ENCODE results near the gene RUFY4.
"Not testable (repeated sequence)": the region's sequence is repeated elsewhere in the genome, so short reads cannot be mapped to it uniquely, and the experiment has no call there.

The RUFY4 gene

GRCh38 chr2:218031771-218032257, 37.2 kb upstream of the RUFY4 start:
- DNase-seq (ENCODE audit: low read depth) = no peak

- no peak for DNase-seq (ENCODE audit: low read depth)
Measured at GRCh38 chr2:218032336-218033171, 36.5 kb upstream of the RUFY4 start.

- no peak for DNase-seq (ENCODE audit: low read depth)
Measured at GRCh38 chr2:218033208-218033589, 35.9 kb upstream of the RUFY4 start.

GRCh38 chr2:218033590-218034496, 35.2 kb upstream of the RUFY4 start:
- DNase-seq (ENCODE audit: low read depth) = no peak

- peak; percentile 60 for DNase-seq (ENCODE audit: low read depth)
Measured at GRCh38 chr2:218034497-218035213, 34.4 kb upstream of the RUFY4 start.

GRCh38 chr2:218035463-218036100, 33.5 kb upstream of the RUFY4 start:
- DNase-seq (ENCODE audit: low read depth) = no peak

- DNase-seq (ENCODE audit: low read depth) = no peak
Measured at GRCh38 chr2:218036371-218036770, 32.7 kb upstream of the RUFY4 start.

- no peak for DNase-seq (ENCODE audit: low read depth)
Measured at GRCh38 chr2:218039171-218039570, 29.9 kb upstream of the RUFY4 start.

- no peak for DNase-seq (ENCODE audit: low read depth)
Measured at GRCh38 chr2:218040883-218041282, 28.2 kb upstream of the RUFY4 start.

- no peak for DNase-seq (ENCODE audit: low read depth)
Measured at GRCh38 chr2:218041302-218042168, 27.5 kb upstream of the RUFY4 start.

GRCh38 chr2:218043100-218043499, 26.0 kb upstream of the RUFY4 start:
- DNase-seq (ENCODE audit: low read depth) = no peak

- no peak for DNase-seq (ENCODE audit: low read depth)
Measured at GRCh38 chr2:218043701-218044109, 25.3 kb upstream of the RUFY4 start.

GRCh38 chr2:218044599-218044998, 24.5 kb upstream of the RUFY4 start:
- not testable (repeated sequence) for DNase-seq (ENCODE audit: low read depth)

GRCh38 chr2:218046238-218046637, 22.8 kb upstream of the RUFY4 start:
- no peak for DNase-seq (ENCODE audit: low read depth)

- DNase-seq (ENCODE audit: low read depth) = no peak
Measured at GRCh38 chr2:218047536-218048225, 21.4 kb upstream of the RUFY4 start.

GRCh38 chr2:218051903-218052302, 17.1 kb upstream of the RUFY4 start:
- no peak for DNase-seq (ENCODE audit: low read depth)

GRCh38 chr2:218059289-218059688, 9.8 kb upstream of the RUFY4 start:
- no peak for DNase-seq (ENCODE audit: low read depth)

- DNase-seq (ENCODE audit: low read depth) = no peak
Measured at GRCh38 chr2:218060118-218060517, 8.9 kb upstream of the RUFY4 start.

GRCh38 chr2:218060950-218061660, 7.9 kb upstream of the RUFY4 start:
- DNase-seq (ENCODE audit: low read depth) = no peak
